CD14-positive monocyte (primary cell): ENCODE measurements around the gene CD247. TPM values are rescaled to one million over a fixed set of nuclear protein-coding genes. Genes with fewer than 3 reads are reported as not detected.

Experiments
- DNase-seq, 3 donors: peaks; one replicate each; pipeline ENCODE4 v3.0.0-alpha.2; 2011 to 2022
- H2AFZ ChIP-seq: 2 replicates; pipeline ENCODE4 v1.6.0; 2012; ENCODE audit warnings: mild to moderate bottlenecking, low read depth, low read length, inconsistent platforms; ENCODE audit not compliant: insufficient read depth, poor library complexity, severe bottlenecking
- H3K27ac ChIP-seq, 2 donors: 1 replicate in 1 of 2; 2 replicates in 1 of 2; pipeline ENCODE4 v1.5.1; 2012 to 2013; ENCODE audit warnings: low read length in 2 of 2, control low read depth in 1 of 2, inconsistent platforms in 1 of 2, low read depth in 1 of 2, mild to moderate bottlenecking in 1 of 2
- H3K27me3 ChIP-seq, 2 donors: one replicate each; pipeline versions ENCODE4 v1.6.0 to v1.6.1; 2011 to 2013; ENCODE audit warnings: low read length in 2 of 2; ENCODE audit not compliant: control insufficient read depth in 2 of 2, insufficient read depth in 2 of 2
- H3K36me3 ChIP-seq, 2 donors: replicated peaks in 1 of 2; 1 replicate in 1 of 2; 2 replicates in 1 of 2; pipeline versions ENCODE4 v1.5.1 to v1.6.1; 2012 to 2013; ENCODE audit warnings: low read length in 2 of 2, control low read depth in 1 of 2, inconsistent platforms in 1 of 2, mild to moderate bottlenecking in 1 of 2; ENCODE audit not compliant: insufficient read depth in 2 of 2, control insufficient read depth in 1 of 2
- H3K4me1 ChIP-seq, 2 donors: 1 replicate in 1 of 2; 2 replicates in 1 of 2; pipeline versions ENCODE4 v1.5.1 to v1.6.1; 2012 to 2013; ENCODE audit warnings: low read length in 2 of 2, control low read depth in 1 of 2, inconsistent platforms in 1 of 2, mild to moderate bottlenecking in 1 of 2, moderate library complexity in 1 of 2; ENCODE audit not compliant: insufficient read depth in 2 of 2, control insufficient read depth in 1 of 2
- H3K4me2 ChIP-seq: replicated peaks from 2 replicates; pipeline ENCODE3; 2012; ENCODE audit warnings: low read length, moderate library complexity, mild to moderate bottlenecking; ENCODE audit not compliant: poor library complexity, severe bottlenecking; ENCODE audit errors: extremely low read depth
- H3K4me3 ChIP-seq, 3 experiments: fragments of 200-600 bp in 1 of 3; sonication (generic) in 1 of 3; replicated peaks in 1 of 3; 1 replicate in 2 of 3; 2 replicates in 1 of 3; pipeline ENCODE4 v1.5.1; 2011 to 2013; ENCODE audit warnings: low read length in 3 of 3, mild to moderate bottlenecking in 3 of 3, control low read depth in 2 of 3, low read depth in 2 of 3, inconsistent platforms in 1 of 3, moderate library complexity in 1 of 3
- H3K79me2 ChIP-seq: 2 replicates; pipeline ENCODE4 v1.6.0; 2012; ENCODE audit warnings: mild to moderate bottlenecking, control low read depth, inconsistent platforms, low read length, moderate library complexity; ENCODE audit not compliant: insufficient read depth
- H3K9ac ChIP-seq: 2 replicates; pipeline ENCODE4 v1.6.0; 2017; ENCODE audit warnings: low read length, mild to moderate bottlenecking; ENCODE audit not compliant: insufficient read depth, poor library complexity, severe bottlenecking
- H3K9me3 ChIP-seq, 2 donors: replicated peaks in 1 of 2; 1 replicate in 1 of 2; 2 replicates in 1 of 2; pipeline versions ENCODE4 v1.5.1 to v1.6.1; 2012 to 2013; ENCODE audit warnings: low read length in 2 of 2, control low read depth in 1 of 2; ENCODE audit not compliant: control insufficient read depth in 1 of 2, insufficient read depth in 1 of 2
- H4K20me1 ChIP-seq: 2 replicates; pipeline ENCODE4 v1.6.0; 2012; ENCODE audit warnings: mild to moderate bottlenecking, low read length, control low read depth, moderate library complexity; ENCODE audit not compliant: insufficient read depth
- H3K27ac Mint-ChIP-seq, 7 donors: one replicate each; pipeline ENCODE4 v1.8.0; 2020; ENCODE audit warnings: mild to moderate bottlenecking in 7 of 7, mixed read lengths in 7 of 7, moderate library complexity in 6 of 7, inconsistent platforms in 2 of 7
- H3K27me3 Mint-ChIP-seq, 3 donors: one replicate each; pipeline ENCODE4 v1.8.0; 2021 to 2022; ENCODE audit warnings: low read depth in 3 of 3, mild to moderate bottlenecking in 3 of 3, mixed read lengths in 3 of 3, moderate library complexity in 3 of 3, inconsistent platforms in 1 of 3
- H3K36me3 Mint-ChIP-seq, 2 donors: one replicate each; pipeline ENCODE4 v1.8.0; 2020; ENCODE audit warnings: mixed read lengths in 2 of 2, inconsistent platforms in 1 of 2, mild to moderate bottlenecking in 1 of 2
- H3K4me1 Mint-ChIP-seq: one replicate; pipeline ENCODE4 v1.8.0; 2020; ENCODE audit warnings: mild to moderate bottlenecking, mixed read lengths
- H3K4me3 Mint-ChIP-seq, 2 donors: one replicate each; pipeline ENCODE4 v1.8.0; 2020; ENCODE audit warnings: mild to moderate bottlenecking in 2 of 2, mixed read lengths in 2 of 2, moderate library complexity in 1 of 2
- H3K9me3 Mint-ChIP-seq, 7 donors: one replicate each; pipeline ENCODE4 v1.8.0; 2020 to 2022; ENCODE audit warnings: mixed read lengths in 7 of 7, mild to moderate bottlenecking in 6 of 7, moderate library complexity in 6 of 7, inconsistent platforms in 2 of 7
- WGBS: methylation state at CpG from one replicate; pipeline ENCODE4 v1.1.5; 2013; ENCODE audit warnings: missing lambda C conversion rate; ENCODE audit not compliant: insufficient coverage; 5-methylcytosine and 5-hydroxymethylcytosine counted together
- intact Hi-C, 2 donors: fragments of 100-400 bp; cut with micrococcal nuclease; formaldehyde crosslinking; loops; one replicate each; pipeline versions ENCODE4 v1.15.0 to v1.15.1; 2023
- polyA plus RNA-seq, 3 donors: library from polyadenylated mRNA; depleted of rRNA in 1 of 3; unstranded in 2 of 3; stranded (reverse) in 1 of 3; fragments of 300-500 nt in 2 of 3; fragments of >200 nt in 1 of 3; fragmentation: Illumina TruSeq in 2 of 3; gene quantifications; 1 replicate in 2 of 3; 2 replicates in 1 of 3; pipeline ENCODE4 v1.2.3, GENCODE V29; 2012 to 2021
- TF ChIP-seq, protein P1 (sequence below): fragments of 200-600 bp; IDR thresholded peaks from one replicate; pipeline ENCODE4 v1.8.0; 2022; ENCODE audit warnings: antibody characterized with exemption, mild to moderate bottlenecking

CD247 gene
- polyA plus RNA-seq, 3 donors = 0.29 to 1.8 (median 1.6) TPM

DNA sequence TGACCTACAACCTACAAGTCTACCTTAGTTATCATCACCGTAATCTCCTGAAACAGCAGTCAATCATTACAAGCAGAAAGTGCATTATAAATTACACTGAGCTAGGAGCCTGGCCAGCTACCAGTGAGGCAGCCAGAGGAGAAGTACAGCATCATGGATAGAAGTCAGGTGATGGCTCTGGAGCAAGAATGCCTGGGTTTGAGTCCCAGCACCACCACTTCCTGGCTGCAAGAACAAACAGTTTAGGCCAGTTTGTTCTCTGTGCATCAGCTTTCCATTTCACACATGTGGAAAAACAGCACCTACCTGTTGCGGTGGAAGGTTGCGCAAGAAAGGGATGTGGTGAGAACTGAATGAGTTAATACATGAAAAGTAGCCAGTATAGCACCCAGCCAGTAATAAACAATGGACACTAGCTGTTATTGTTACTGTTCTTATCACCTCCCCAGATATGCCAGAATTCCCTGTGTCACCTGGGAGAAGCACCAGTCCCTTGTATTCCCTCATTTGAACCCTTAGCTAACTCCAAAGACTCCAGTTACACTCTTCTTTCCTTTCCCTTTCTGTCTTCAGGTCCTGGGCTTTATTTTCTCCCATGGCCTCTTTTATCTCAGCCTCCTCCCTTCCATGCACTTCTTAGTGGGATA, 26.2 kb upstream of the CD247 start:
- Histone ChIP-seq H3K27me3 (no peaks in the 10 kb centered on the region), H3K79me2 (peaks cover 69% of the 10 kb centered on the region), H3K9ac (no peak overlapping the region), H3K4me1 (peaks cover 60 to 67% of the 10 kb centered on the region in 2 donors), H3K36me3 (peaks cover 34 to 60% of the 10 kb centered on the region in 2 donors), H3K4me2 (no peak overlapping the region), H3K9me3 (no peaks in the 10 kb centered on the region), H2AFZ (no peak overlapping the region), H4K20me1 (peaks cover 17% of the 10 kb centered on the region), H3K4me3 (no peak overlapping the region), H3K27ac (peak overlapping the region in 1 of 2 donors; percentile 72)
- intact Hi-C loops = loop anchor here (10.0 kb wide), 1 partner anchor 320 kb away; the partner anchor contains the start of gene POU2F1 (in 2 of the 2)
- Mint-ChIP-seq H3K27ac (peak overlapping the region in 6 of 7 donors; percentile 44 to 88 (median 80)), H3K9me3 (no peaks in the 10 kb centered on the region), H3K27me3 (peaks cover 0 to 2% (median 1%) of the 10 kb centered on the region in 3 donors), H3K4me3 (no peak overlapping the region), H3K36me3 (peaks cover 51 to 67% of the 10 kb centered on the region in 2 donors), H3K4me1 (peaks cover 58% of the 10 kb centered on the region)
- WGBS = no CpG with 5 or more reads among the region's 3 CpGs
- TF ChIP-seq, protein P1, sequence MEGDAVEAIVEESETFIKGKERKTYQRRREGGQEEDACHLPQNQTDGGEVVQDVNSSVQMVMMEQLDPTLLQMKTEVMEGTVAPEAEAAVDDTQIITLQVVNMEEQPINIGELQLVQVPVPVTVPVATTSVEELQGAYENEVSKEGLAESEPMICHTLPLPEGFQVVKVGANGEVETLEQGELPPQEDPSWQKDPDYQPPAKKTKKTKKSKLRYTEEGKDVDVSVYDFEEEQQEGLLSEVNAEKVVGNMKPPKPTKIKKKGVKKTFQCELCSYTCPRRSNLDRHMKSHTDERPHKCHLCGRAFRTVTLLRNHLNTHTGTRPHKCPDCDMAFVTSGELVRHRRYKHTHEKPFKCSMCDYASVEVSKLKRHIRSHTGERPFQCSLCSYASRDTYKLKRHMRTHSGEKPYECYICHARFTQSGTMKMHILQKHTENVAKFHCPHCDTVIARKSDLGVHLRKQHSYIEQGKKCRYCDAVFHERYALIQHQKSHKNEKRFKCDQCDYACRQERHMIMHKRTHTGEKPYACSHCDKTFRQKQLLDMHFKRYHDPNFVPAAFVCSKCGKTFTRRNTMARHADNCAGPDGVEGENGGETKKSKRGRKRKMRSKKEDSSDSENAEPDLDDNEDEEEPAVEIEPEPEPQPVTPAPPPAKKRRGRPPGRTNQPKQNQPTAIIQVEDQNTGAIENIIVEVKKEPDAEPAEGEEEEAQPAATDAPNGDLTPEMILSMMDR = no peak
- DNase-seq = no peak

DNA sequence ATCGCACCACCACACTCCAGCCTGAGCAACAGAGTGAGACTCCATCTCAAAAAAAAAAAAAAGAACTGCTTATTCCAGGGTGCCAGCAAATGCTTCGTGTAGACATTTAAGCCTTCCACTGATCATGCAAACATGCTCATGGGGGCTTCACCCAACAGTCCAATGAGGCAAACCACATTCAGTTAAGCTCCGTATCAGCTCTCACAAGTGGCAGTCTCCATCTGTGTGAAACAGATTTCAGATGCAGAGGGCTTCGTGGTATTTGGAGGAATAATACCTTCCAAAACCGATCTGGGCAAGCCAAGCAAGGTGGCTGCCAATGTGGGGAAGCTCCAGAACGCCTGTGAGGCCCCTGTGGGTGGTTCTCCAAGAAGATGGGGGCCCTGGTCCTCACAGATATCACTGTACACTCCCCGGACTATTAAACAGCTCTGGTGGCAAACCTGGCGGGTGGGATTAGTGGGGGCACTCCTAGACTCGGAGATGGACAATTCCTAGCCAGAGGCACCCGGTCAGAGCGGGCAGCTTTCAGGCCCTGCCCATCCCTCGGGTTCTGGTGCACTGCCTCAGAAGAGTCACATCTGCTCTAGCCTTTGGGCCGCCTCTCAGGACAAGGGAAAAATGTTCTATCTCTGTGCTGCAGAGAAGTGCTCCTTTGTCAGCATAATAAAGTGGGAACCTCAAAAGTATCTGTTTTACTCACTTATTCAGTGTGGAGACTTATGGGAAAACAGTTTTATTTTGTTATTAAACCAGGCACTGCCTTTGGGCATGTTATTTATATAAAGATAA, 25.1 kb upstream of the CD247 start:
- peaks cover 55 to 76% of the 10 kb centered on the region in 2 donors for H3K36me3 Mint-ChIP-seq
- peaks cover 0 to 2% (median 1%) of the 10 kb centered on the region in 3 donors for H3K27me3 Mint-ChIP-seq
- H3K27ac Mint-ChIP-seq = peak overlapping the region; percentile 48 to 93 (median 89)
- peaks cover 49 to 55% of the 10 kb centered on the region in 2 donors for H3K4me1 ChIP-seq
- 97% methylated on average over 10 of the region's 13 CpGs for WGBS
- no peak for DNase-seq
- H4K20me1 ChIP-seq = peaks cover 22% of the 10 kb centered on the region
- H3K9me3 Mint-ChIP-seq = no peaks in the 10 kb centered on the region
- TF ChIP-seq, protein P1 = no peak
- no peak overlapping the region for H3K4me3 ChIP-seq
- H3K27me3 ChIP-seq = no peaks in the 10 kb centered on the region
- no peaks in the 10 kb centered on the region for H3K9me3 ChIP-seq
- H3K27ac ChIP-seq = peak overlapping the region; percentile 44 to 72
- H3K36me3 ChIP-seq = peaks cover 34 to 60% of the 10 kb centered on the region in 2 donors
- H3K4me1 Mint-ChIP-seq = peaks cover 52% of the 10 kb centered on the region
- no peak overlapping the region for H3K4me2 ChIP-seq
- H3K79me2 ChIP-seq = peaks cover 62% of the 10 kb centered on the region
- no peak overlapping the region for H2AFZ ChIP-seq
- H3K4me3 Mint-ChIP-seq = no peak overlapping the region
- intact Hi-C loops = loop anchor here (10.0 kb wide), 1 partner anchor 319 kb away; the partner anchor contains the start of gene POU2F1 (in 2 of the 2)
- H3K9ac ChIP-seq = no peak overlapping the region
